Ascending aorta (tissue), 2 donors: ENCODE measurements around the gene ZNF575. TPM values are rescaled to one million over a fixed set of nuclear protein-coding genes. Genes with fewer than 3 reads are reported as not detected.

ENCODE experiments used
- DNase-seq, 2 donors: peaks; one replicate each; pipeline ENCODE4 v3.0.0-alpha.2; 2019; ENCODE audit warnings: low spot score in 2 of 2
- H3K27ac ChIP-seq, 2 donors: fragments of 200-600 bp; sonication (generic); one replicate each; pipeline ENCODE4 v1.5.1; 2016 to 2017; ENCODE audit warnings: mild to moderate bottlenecking in 1 of 2
- H3K27me3 ChIP-seq: fragments of 200-600 bp; sonication (generic); one replicate; pipeline ENCODE4 v1.5.1; 2017
- H3K36me3 ChIP-seq, 2 donors: fragments of 200-600 bp; sonication (generic); one replicate each; pipeline ENCODE4 v1.5.1; 2016
- H3K4me1 ChIP-seq, 2 donors: fragments of 200-600 bp; sonication (generic); one replicate each; pipeline ENCODE4 v1.5.1; 2016 to 2017; ENCODE audit warnings: mild to moderate bottlenecking in 1 of 2
- H3K4me3 ChIP-seq, 2 donors: fragments of 200-600 bp; sonication (generic); one replicate each; pipeline ENCODE4 v1.5.1; 2016 to 2017; ENCODE audit warnings: mild to moderate bottlenecking in 1 of 2
- H3K9me3 ChIP-seq, 2 donors: fragments of 200-600 bp; sonication (generic); one replicate each; pipeline ENCODE4 v1.5.1; 2016
- CTCF ChIP-seq, 3 experiments: fragments of 200-600 bp in 2 of 3; fragments of 450-650 bp in 1 of 3; sonication (generic) in 2 of 3; IDR thresholded peaks; one replicate each; pipeline ENCODE4 v1.5.1; 2016 to 2019; ENCODE audit warnings: antibody characterized with exemption in 3 of 3, mild to moderate bottlenecking in 1 of 3, moderate library complexity in 1 of 3
- intact Hi-C: fragments of 100-400 bp; cut with DNase I; formaldehyde crosslinking; loops from one replicate; pipeline ENCODE4 v1.15.1; 2023
- total RNA-seq: library from RNA; depleted of rRNA; stranded (reverse); fragments of >200 nt; gene quantifications from one replicate; pipeline ENCODE4 v1.1.0, GENCODE V29; 2016

The ZNF575 gene
- total RNA-seq, 1 donor from 2014 or later = not detected

- intact Hi-C loops = no loop called here
- Histone ChIP-seq H3K4me3 (no peak overlapping the region), H3K36me3 (peaks cover 11 to 23% of the 10 kb centered on the region in 2 donors), H3K9me3 (no peaks in the 10 kb centered on the region), H3K4me1 (peaks cover 4 to 13% of the 10 kb centered on the region in 2 donors), H3K27ac (peak overlapping the region; percentile 73 to 84), H3K27me3 (no peaks in the 10 kb centered on the region)
- TF ChIP-seq CTCF (IDR thresholded peaks at IDR 0.05) = no peak
- no peak for DNase-seq
Observed at GRCh38 chr19:43562226-43562697, 29.3 kb downstream of the ZNF575 start.

DNA sequence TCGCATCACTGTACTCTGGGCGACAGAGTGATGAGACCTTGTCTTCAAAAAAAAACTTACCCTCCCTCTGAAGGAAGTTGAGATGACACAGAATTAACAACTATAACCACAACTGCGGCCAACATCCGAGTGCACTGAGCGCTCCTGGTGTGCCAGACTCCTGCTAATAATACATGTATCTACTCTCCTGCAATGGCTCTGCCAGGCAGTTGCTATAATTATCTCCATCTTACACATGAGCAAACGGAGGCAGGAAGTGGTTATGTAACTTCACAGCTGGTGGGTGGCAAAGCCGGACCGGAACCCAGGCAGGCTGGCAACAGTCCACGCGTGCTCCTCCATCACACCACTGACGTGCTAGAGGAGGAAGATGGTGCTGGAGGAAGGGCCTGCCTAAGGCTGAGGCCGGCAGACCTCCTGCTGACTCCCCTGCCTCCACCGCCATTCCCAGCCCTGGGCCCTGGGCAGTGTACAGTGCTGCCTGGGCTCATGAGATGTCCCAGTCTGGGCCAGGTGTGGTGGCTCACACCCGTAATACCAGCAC lies 29.8 kb downstream of the ZNF575 start:
- TF ChIP-seq CTCF (IDR thresholded peaks at IDR 0.05) = no peak
- Histone ChIP-seq H3K27me3 (no peaks in the 10 kb centered on the region), H3K27ac (peak overlapping the region; percentile 73 to 84), H3K9me3 (no peaks in the 10 kb centered on the region), H3K36me3 (peaks cover 11 to 18% of the 10 kb centered on the region in 2 donors), H3K4me3 (no peak overlapping the region), H3K4me1 (peaks cover 4 to 13% of the 10 kb centered on the region in 2 donors)
- peak; percentile 72 to 91 for DNase-seq
- intact Hi-C loops = no loop called here

GRCh38 chr19:43563816-43564457 lies 30.9 kb downstream of the ZNF575 start:
- peaks cover 7 to 12% of the 10 kb centered on the region in 2 donors for H3K36me3 ChIP-seq
- H3K9me3 ChIP-seq = no peaks in the 10 kb centered on the region
- TF ChIP-seq CTCF (IDR thresholded peaks at IDR 0.05) = no peak
- H3K27ac ChIP-seq = peak overlapping the region; percentile 73 to 84
- intact Hi-C loops = no loop called here
- no peaks in the 10 kb centered on the region for H3K27me3 ChIP-seq
- no peak for DNase-seq
- no peak overlapping the region for H3K4me3 ChIP-seq
- peaks cover 4 to 13% of the 10 kb centered on the region in 2 donors for H3K4me1 ChIP-seq

DNA sequence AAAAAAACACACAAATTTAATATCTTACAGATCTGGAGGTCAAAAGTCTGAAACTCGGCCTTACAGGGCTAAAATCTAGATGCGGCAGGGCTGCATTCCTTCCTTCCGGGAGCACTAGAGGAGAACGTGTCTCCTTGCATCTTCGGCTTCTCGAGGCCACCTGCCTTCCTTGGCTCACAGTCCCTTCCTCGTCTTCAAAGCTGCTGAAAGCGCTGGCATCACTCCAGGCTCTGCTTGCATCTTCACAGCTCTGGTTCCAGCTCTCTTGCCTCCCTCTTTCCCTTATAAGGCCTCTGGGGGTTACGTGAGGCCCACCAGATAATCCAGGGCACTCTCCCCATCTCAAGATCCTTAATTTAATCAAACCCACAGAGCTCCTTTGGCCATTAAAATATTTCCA lies 31.8 kb downstream of the ZNF575 start:
- intact Hi-C loops = no loop called here
- TF ChIP-seq CTCF (IDR thresholded peaks at IDR 0.05) = no peak
- Histone ChIP-seq H3K27me3 (no peaks in the 10 kb centered on the region), H3K36me3 (peaks cover 7% of the 10 kb centered on the region in 2 donors), H3K27ac (no peak overlapping the region), H3K9me3 (no peaks in the 10 kb centered on the region), H3K4me3 (no peak overlapping the region), H3K4me1 (peaks cover 4 to 13% of the 10 kb centered on the region in 2 donors)
- no peak for DNase-seq

GRCh38 chr19:43569657-43570056 lies 36.7 kb downstream of the ZNF575 start:
- Histone ChIP-seq H3K9me3 (no peaks in the 10 kb centered on the region), H3K4me1 (peaks cover 1 to 7% of the 10 kb centered on the region in 2 donors), H3K4me3 (no peak overlapping the region), H3K27ac (no peak overlapping the region), H3K36me3 (no peaks in the 10 kb centered on the region), H3K27me3 (no peaks in the 10 kb centered on the region)
- TF ChIP-seq CTCF (IDR thresholded peaks at IDR 0.05) = no peak
- DNase-seq = no peak
- intact Hi-C loops = no loop called here
